GM19023 (cell line): ENCODE data around the gene RAB31.
A peak's percentile ranks its signal among the peaks of the same experiment; 100 is the strongest.
"Not testable (repeated sequence)": the region's sequence is repeated elsewhere in the genome, so short reads cannot be mapped to it uniquely, and the experiment has no call there.

Experiments used
- ATAC-seq: cut with Tn5 transposase; IDR thresholded peaks from one replicate; pipeline ENCODE4 v1.9.1; 2021; ENCODE audit warnings: mild to moderate bottlenecking, moderate library complexity; ENCODE audit not compliant: unreplicated experiment

Gene RAB31

GRCh38 chr18:9708057-9708433, at the start of gene RAB31:
TSS of gene RAB31 (plus strand) at chr18:9708301. CDS start at chr18:9708406, 105 bp downstream.
- peak; percentile 48 for ATAC-seq

- no peak for ATAC-seq
These were observed 48.4 kb upstream of the RAB31 start for GRCh38 chr18:9659499-9660375.

- no peak for ATAC-seq
These were observed 46.5 kb upstream of the RAB31 start for GRCh38 chr18:9661564-9661963.

- no peak for ATAC-seq
These were observed 44.7 kb upstream of the RAB31 start for GRCh38 chr18:9663377-9663776.

- no peak for ATAC-seq
These were observed 42.8 kb upstream of the RAB31 start for GRCh38 chr18:9665314-9665713.

- ATAC-seq, result no peak
These were observed 41.6 kb upstream of the RAB31 start for GRCh38 chr18:9666548-9666947.

GRCh38 chr18:9669016-9669415, 39.1 kb upstream of the RAB31 start:
- no peak for ATAC-seq

GRCh38 chr18:9671214-9671613, 36.9 kb upstream of the RAB31 start:
- no peak for ATAC-seq

- ATAC-seq, result peak; percentile 95
These were observed 34.5 kb upstream of the RAB31 start for GRCh38 chr18:9673296-9674251.

- ATAC-seq, result not testable (repeated sequence)
These were observed 29.9 kb upstream of the RAB31 start for GRCh38 chr18:9678216-9678615.

- no peak for ATAC-seq
These were observed 29.0 kb upstream of the RAB31 start for GRCh38 chr18:9679125-9679524.

- no peak for ATAC-seq
These were observed 26.9 kb upstream of the RAB31 start for GRCh38 chr18:9681217-9681616.

- no peak for ATAC-seq
These were observed 25.5 kb upstream of the RAB31 start for GRCh38 chr18:9682572-9682971.

GRCh38 chr18:9683418-9684396, 24.4 kb upstream of the RAB31 start:
- ATAC-seq, result no peak

- no peak for ATAC-seq
These were observed 23.1 kb upstream of the RAB31 start for GRCh38 chr18:9684881-9685614.

- no peak for ATAC-seq
These were observed 22.5 kb upstream of the RAB31 start for GRCh38 chr18:9685615-9685890.

GRCh38 chr18:9688036-9688741, 19.9 kb upstream of the RAB31 start:
- no peak for ATAC-seq

GRCh38 chr18:9689253-9689652, 18.8 kb upstream of the RAB31 start:
- ATAC-seq, result no peak

- no peak for ATAC-seq
These were observed 17.5 kb upstream of the RAB31 start for GRCh38 chr18:9690418-9691188.
